GM12873 (cell line): ENCODE data around the gene ATF5.
A peak's percentile ranks its signal among the peaks of the same experiment; 100 is the strongest.

Source experiments
- TF ChIP-seq, protein P1 (sequence below): IDR thresholded peaks from 2 replicates; pipeline ENCODE4 v1.5.1; 2012; ENCODE audit warnings: low read depth, mild to moderate bottlenecking, moderate library complexity, low read length, control low read depth; ENCODE audit not compliant: insufficient read depth; ENCODE audit errors: missing control alignments

Gene ATF5

DNA sequence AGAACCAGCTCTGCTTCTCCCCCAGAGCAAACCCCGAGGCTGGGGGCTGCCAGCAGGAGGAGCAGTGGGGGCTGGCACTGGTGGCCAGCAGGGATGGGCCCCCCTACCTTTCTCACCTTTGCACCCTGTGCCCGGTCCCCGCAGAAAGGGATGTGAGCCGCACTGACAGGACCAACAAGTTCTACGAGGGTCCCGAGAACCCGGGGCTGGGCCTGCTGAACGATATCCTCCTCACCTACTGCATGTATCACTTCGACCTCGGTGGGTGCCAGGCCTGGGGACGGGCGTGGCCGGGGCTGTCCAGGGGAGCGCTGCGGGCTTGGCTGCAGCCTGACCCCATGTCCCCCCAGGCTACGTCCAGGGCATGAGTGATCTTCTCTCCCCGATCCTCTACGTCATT is 44.9 kb upstream of the ATF5 start:
- TF ChIP-seq, protein P1, sequence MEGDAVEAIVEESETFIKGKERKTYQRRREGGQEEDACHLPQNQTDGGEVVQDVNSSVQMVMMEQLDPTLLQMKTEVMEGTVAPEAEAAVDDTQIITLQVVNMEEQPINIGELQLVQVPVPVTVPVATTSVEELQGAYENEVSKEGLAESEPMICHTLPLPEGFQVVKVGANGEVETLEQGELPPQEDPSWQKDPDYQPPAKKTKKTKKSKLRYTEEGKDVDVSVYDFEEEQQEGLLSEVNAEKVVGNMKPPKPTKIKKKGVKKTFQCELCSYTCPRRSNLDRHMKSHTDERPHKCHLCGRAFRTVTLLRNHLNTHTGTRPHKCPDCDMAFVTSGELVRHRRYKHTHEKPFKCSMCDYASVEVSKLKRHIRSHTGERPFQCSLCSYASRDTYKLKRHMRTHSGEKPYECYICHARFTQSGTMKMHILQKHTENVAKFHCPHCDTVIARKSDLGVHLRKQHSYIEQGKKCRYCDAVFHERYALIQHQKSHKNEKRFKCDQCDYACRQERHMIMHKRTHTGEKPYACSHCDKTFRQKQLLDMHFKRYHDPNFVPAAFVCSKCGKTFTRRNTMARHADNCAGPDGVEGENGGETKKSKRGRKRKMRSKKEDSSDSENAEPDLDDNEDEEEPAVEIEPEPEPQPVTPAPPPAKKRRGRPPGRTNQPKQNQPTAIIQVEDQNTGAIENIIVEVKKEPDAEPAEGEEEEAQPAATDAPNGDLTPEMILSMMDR, result no peak

DNA sequence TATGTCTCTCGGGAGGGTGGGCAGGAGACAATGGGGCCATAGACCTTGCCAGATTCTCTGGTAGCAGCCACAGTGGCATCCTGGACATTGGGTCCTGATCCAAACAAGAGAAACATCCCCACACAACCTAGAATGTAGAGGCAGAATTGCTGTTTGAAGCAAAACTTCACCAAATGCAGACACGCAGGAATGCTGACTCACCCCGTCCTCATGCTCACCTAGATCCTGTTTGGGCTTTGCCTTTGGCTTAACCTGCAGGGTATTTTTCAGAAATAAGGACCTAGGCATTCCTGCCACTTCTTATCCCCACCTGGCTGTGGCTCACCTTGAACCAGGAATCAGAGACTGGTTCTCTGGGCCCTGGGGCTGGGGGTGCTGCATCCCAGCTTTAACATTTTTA is 44.2 kb upstream of the ATF5 start:
- TF ChIP-seq, protein P1, result no peak

DNA sequence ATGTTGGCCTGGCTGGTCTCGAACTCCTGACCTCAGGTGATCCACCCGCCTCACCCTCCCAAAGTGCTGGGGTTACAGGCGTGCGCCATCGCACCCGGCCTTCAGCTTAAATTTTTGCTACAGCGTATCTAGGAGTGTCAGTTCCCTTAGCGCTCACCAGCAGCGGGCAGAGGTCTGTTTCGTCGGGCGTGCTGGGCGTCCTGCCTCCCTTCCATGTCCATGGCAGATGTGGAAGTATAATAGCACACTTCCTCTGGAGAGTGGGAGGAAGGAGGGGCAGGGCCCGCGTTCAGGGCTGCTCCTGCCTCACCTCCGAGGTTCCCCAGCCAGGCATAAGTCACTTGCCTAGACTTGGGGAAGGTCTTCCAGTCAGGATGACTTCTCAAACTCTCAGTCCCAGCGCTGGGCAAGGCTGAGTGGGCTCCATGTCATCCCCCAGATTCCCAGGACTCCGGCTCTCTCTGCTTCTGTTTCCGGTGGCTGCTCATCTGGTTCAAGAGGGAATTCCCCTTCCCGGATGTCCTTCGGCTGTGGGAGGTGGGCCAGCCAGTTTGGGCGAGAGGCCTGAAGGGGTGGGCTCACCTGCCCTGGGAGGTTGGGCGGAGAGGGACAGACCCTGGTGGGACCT is 41.9 kb upstream of the ATF5 start:
- TF ChIP-seq, protein P1, result no peak

DNA sequence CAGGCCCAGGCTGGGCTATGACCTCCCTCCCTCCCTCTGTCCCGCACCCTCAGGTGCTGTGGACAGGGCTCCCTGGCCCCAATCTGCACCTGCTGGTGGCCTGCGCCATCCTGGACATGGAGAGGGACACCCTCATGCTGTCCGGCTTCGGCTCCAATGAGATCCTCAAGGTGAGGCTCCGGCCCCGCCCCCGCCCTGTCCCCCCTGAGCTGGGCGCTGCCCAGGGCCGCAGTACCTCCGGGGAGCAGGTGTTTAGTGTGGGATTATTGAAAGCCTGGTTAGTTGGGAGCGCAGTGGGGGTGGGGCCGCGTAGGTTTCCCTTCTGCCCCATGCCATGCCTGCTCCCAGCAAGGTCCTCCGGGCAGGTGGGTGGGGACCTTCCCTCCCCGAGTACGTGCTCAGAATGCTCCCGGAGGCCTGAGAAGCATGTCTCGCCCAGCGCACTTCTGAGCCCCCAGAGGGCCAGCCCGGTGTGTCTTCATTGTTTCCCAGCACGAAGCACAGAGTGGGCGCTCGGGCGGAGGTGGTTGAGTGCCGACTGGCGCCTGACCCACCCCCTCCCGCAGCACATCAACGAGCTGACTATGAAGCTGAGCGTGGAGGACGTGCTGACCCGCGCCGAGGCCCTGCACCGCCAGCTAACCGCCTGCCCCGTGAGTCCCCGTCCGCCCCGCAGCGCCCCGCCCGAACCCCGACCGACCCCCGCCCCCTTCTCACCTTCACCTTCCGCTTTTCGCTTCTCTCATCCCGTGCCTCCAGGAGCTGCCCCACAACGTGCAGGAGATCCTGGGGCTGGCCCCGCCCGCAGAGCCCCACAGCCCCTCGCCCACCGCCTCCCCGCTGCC is 41.1 kb upstream of the ATF5 start:
- TF ChIP-seq, protein P1, result no peak

DNA sequence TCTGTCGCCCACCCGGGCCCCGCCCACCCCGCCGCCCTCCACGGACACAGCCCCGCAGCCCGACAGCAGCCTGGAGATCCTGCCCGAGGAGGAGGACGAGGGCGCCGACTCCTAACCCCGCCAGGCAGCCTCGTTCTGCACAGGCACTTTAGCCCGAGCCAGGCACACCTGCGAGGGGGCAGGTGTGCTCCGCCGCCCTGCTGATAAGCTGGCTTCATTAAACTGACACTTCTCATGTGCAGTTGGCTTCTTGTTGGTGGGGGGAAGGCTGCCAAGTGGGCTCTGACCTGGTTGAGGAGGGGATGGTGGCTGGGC is 40.5 kb upstream of the ATF5 start:
- TF ChIP-seq, protein P1, result no peak

DNA sequence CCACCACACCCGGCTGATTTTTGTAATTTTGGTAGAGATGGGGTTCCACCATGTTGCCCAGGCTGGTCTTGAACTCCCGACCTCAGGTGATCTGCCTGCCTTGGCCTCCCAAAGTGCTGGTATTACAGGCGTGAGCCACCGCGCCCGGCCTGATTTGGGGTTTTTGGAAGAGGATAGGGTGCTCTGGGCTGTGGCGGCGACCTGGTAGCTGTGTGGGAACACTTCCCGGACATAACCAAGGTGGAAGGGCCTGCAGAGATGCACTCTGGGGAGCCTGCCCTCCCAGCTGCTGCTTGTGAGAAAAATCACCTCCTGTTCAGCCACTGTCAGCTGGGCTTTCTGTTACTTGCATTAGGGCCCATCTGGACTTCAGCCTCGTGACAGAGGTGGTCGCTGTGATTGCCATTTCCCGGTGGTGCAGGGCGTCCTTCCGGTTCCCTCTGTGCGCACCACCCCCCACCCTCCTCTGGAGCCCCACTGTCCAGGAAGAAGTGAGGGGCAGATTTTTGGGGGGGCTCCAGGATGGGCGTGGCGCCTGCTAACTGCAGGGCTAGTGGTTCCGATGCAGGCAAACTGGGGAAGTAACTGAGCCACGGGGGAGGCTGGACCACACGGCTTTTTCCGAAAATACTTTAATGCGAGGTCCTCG is 39.8 kb upstream of the ATF5 start:
- TF ChIP-seq, protein P1, result no peak

DNA sequence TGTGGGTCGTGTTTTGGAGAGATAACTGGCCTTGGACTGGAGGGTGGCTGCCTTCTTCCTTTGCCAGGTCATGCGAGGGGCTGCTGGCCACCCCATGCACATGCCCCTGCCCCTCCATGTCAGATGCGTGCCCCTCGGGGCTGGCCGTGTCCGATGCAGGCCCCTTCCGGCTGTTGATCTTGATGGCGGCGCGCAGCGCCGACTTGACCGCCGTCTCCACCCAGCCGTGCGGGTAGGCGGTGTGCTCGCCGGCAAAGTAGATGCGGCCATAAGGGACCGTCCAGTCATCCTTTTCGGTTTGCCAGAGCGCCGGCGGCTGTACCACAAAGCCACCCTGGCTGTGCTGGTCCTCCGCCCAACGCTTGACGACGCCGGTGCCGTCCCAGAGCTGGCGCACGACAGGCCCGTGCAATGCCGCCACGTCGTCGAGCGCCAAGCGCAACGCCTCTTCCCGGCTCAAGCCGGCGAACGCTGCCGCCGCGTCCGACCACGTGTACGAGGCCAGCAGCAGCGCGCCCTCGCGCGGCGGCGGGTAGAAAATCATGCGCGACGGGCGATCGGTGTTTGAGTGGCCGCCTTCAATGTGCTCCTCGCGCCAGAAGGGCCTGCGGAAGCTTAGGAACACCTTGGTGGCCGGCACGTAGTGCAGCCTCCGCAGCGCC is 39.2 kb upstream of the ATF5 start:
- TF ChIP-seq, protein P1, result peak; percentile 71
